ENCODE data around the gene EFNA5.

GRCh38 chr5:107517185-107518033, 153.3 kb downstream of the EFNA5 start:
- no peak for TF ChIP-seq ZNF580 (tag by site-specific recombination; IDR thresholded peaks at IDR 0.05)
- no peak for TF ChIP-seq WT1 (tag by site-specific recombination; IDR thresholded peaks at IDR 0.05)
- TF ChIP-seq CTCF (tag by site-specific recombination; IDR thresholded peaks at IDR 0.05) = no peak
- no peak for TF ChIP-seq ZNF114 (tag by site-specific recombination; IDR thresholded peaks at IDR 0.05)
- TF ChIP-seq, protein P1, sequence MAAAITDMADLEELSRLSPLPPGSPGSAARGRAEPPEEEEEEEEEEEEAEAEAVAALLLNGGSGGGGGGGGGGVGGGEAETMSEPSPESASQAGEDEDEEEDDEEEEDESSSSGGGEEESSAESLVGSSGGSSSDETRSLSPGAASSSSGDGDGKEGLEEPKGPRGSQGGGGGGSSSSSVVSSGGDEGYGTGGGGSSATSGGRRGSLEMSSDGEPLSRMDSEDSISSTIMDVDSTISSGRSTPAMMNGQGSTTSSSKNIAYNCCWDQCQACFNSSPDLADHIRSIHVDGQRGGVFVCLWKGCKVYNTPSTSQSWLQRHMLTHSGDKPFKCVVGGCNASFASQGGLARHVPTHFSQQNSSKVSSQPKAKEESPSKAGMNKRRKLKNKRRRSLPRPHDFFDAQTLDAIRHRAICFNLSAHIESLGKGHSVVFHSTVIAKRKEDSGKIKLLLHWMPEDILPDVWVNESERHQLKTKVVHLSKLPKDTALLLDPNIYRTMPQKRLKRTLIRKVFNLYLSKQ (tag by site-specific recombination; IDR thresholded peaks at IDR 0.05; ENCODE audit: borderline replicate concordance) = no peak

All from HEK293 (cell line).